ENCODE data around the gene NT5DC2.
A peak's percentile ranks its signal among the peaks of the same experiment; 100 is the strongest.
"Not testable (repeated sequence)": the region's sequence is repeated elsewhere in the genome, so short reads cannot be mapped to it uniquely, and the experiment has no call there.

Gene NT5DC2

GRCh38 chr3:52537165-52537620 is 3.5 kb upstream of the NT5DC2 start:
- no peak for DNase-seq (ENCODE audit: low spot score)

DNA sequence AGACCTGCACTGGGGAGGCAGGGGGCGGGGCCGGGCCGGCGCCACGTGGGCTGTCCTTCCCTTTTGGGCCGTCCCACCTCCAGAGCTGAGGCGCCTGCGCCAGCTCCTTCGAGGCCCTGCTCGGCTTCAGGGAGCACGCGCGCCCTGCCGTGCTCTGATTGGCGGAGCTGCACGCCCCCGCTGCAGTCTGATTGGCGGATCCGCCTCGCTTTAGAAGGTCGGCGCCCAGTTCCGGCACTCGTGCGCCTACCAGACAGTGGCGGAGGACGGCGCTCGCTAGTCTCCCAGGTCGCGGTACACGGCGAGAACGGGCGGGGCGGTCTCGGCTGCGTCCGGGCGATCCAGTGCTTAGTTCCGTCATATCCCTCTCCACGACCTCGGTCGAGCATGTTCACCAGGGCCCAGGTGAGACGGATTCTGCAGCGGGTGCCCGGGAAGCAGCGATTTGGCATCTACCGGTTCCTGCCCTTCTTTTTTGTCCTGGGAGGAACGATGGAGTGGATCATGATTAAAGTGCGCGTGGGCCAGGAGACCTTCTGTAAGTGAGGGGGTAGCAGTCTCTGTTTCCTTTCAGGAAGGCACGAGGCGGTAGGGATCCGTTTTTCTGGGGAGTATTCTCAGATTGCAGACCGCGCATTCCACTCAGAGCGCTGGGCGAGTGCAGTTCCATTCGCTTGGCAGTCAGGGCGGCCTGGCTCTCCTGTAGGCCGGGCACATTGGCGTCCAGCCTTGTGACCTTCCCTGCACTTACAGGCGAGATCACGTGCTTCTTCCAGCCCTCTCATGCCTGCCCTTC is 2.9 kb upstream of the NT5DC2 start, which contains the start of gene UQCC5:
Gene UQCC5, plus strand, starts transcription at position 237 of the 796 bp plus-strand sequence. Its CDS starts 151 bp downstream, at position 388.
- peak; percentile 99 for DNase-seq (ENCODE audit: low spot score)

DNA sequence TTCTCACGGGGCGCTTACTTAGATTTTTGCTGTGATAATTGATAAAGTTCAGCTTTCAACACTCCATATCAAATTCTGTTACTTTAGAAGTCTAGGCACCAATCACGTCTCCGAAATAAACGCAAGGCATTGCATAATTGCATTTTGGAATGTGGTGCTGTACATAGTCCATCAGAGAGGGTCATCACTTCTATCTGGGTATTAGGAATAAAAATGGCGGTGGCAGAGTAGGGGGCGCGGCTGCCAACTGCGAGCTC is 2.4 kb upstream of the NT5DC2 start:
- DNase-seq (ENCODE audit: low spot score): no peak

GRCh38 chr3:52535411-52536111 is 1.9 kb upstream of the NT5DC2 start:
- DNase-seq (ENCODE audit: low spot score): no peak

DNA sequence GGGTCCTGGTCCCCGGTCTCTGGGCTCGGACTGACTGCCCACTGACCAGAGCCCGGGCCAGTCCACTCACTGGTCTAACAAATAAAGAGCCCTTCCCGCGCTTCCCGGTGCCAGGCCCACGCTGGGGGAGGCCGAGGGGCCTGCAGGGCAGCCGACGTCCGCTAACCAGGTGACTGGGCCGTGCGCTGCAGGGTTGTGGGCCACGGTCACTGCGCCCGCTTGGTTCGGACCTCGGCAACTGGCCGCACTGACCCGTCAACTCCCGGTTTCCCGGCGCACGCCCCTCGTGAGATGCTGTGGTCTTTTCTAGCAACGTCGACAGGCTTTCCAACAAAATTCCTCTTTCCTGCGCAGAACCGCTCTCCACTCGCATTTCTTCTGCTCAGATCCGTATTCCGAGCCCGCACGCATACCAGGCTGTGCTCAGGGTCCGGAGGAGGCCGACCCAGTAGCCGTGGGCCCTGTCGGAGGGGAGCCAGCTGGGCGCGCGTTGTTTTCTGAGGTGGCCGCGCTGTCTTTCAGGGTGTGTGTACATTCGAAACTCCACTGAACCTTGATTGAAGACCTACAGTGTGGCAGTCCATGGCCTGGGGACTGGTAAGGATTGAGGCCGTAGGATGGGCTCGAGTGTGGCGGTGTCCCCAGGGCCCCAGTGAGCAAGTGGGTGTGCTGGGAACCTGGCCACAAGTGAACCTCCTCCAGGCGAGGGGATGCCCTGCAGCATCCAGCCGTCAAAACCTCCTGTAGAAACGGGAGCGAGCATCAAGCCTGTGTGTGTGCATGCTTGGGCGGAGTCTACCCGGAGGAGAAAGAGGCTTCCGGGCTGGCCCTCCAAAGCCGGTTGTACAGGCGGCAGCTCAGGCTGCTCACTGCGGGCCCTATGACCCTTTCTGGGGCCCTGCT is 875 bp upstream of the NT5DC2 start:
- DNase-seq (ENCODE audit: low spot score): peak; percentile 1

DNA sequence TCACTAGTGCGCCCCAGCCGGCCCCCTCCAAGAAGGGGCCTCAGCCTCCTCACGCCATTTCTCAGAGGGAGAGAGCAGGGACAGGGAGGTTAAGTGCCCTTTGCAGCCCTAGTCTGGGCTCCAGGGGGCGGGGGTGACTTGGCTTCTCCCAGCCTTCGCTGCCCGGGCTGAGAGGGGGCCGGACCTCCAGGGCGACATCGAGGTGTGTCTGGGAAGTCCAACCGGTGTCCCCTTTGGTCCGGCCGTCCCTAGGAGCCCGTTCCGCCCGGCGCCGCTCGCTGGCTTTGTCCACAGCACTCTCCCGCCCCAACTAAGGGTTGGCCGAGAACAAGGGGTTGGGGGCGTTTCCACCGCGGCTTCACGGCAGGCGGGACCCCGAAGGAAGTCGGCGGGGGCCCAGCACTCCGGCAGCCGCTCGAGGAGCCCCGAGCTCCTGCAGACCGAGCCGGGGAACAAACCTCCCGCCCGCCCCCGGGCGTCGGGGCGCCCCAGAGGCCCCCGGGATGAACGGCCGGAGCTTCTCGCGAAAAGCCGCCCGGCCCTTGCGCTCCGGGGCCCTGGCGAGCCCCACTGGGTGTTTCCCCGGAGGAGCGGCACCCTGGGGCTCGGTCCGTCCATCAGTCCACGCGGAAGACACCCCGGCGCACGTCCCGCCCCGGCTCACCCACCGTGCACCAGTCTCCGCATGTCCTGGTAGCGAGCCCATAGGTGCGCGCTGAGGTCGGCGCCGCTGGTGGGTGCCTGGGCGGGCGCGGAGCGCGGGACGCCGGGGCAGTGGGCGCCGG is 627 bp downstream of the NT5DC2 start:
- peak; percentile 60 for DNase-seq (ENCODE audit: low spot score)

- no peak for DNase-seq (ENCODE audit: low spot score)
Observed at GRCh38 chr3:52532517-52532837, 1.2 kb downstream of the NT5DC2 start.

GRCh38 chr3:52531860-52532516 is 1.7 kb downstream of the NT5DC2 start:
- no peak for DNase-seq (ENCODE audit: low spot score)

GRCh38 chr3:52530918-52531826 is 2.5 kb downstream of the NT5DC2 start:
- DNase-seq (ENCODE audit: low spot score): no peak

DNA sequence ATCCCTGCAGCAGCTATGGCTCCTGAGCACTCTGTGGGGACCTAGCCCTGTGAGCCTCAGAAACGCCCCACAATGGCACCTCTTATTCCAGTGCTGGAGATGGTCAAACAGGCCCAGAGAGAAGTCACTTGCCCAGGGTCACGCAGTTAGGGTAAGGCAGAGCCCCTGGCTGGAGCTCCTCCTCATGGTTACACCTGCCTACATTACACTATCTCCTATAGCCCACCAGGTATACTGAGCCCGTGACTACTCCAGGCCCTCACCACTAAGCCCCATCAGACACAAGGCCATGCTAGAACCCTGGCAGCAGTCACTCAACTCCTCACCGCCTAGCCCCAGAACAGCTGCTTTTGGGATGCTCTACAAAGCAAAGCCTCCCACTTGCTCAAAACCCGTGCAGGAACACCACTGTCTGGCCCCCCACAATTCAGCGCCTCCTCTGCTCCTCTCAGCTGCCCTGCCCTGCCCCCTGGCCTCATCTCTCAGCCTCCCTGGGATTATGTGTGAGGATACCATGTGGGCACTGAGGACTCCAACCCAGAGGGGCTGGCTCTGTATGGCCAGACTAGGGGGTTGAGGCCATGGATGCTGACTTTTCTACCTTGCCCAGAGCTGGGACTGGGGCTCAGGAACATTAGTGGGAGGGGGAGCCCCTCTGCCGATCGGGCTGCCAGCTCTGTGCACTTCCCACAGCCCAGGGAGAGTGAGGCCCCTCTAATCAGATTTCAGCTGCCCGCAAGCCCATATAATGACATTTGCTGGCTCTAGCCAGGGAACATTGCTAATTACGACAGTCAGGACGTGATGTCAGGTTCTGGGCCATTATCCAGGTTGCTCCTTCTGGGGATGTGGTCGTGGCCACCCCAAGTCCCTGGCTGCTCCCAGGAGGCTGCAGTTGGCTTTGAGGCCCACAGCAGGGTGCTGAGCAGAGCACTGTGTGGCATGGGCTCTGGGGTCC is 4.0 kb downstream of the NT5DC2 start:
- no peak for DNase-seq (ENCODE audit: low spot score)

DNA sequence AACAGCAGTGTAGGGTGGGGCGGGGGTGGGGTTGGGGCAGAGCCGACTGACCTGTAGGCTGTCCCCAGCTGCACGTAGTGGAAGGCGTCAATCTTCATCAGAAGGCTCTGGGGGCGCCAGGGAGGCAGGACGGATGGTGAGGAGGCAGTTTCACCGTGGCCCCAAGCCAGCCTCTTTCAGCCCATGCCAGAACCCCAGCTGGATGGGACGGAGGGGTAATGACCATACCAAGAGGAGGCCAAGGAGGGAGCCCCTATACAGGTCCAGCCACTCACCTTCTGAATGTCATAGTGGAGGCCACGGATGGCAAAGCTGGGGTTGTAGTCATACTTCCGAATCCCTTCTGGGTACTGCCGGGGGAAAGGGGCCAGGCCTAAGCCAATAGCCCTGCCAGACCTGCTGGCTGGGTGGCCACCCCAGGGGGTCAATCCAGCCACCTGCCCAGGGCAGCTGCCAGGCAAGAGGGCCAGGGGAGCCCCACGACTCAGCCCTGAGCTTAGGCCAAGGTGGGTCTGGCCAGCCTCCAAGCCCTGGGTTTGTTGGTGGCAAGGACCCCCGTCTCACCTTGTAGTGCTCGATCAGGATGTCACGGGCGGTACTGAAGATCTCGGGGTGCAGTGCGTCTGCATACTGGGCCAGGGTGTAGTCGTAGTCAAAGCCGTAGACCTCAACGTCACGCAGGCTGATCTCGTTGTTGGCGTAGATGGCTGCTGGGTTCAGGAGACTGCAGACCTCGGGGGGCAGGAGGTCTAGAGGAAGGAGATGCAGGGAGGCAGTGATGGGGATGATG is 4.9 kb downstream of the NT5DC2 start:
- DNase-seq (ENCODE audit: low spot score): no peak

DNA sequence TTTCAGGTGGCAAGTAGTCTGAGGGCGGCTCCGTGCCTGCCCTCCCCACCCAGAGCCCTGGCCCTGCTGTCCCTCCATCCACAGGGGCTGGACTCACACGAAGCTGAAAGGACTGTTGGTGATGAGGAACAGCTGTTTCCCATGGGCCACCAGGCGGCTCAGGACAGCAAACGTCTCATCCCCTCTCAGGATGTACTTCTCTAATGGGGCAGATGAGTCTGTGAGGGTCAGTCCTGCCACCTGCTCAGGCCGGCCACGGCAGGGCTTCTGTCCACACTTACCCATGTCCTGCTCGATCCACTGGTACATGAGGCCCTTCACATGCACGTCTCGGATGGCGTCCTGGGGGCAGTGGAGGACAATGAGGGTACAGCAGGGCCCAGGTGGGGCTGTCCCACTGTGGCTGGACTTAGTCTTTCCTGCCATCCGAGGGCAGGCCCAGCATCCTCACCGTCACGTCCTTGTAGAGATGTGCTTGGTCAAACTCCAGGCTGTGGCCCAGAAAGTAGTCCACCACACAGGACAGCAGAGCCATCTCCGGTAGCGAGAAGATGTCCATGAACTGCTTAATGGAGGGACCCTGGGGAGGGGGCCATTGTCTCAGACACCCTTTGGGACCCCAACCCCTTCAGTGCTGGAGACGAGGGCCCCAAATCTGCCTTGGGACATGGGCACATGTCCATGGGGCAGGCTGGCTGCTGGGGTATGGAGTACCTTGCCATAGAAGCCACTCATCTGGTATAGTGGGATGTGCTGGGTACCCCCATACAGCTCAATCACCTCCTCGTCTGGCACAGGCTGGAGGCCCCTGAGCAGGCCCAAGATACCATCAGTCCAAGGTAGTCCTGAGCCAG is 5.7 kb downstream of the NT5DC2 start:
- no peak for DNase-seq (ENCODE audit: low spot score)

- DNase-seq (ENCODE audit: low spot score): no peak
Observed at GRCh38 chr3:52527039-52527731, 6.5 kb downstream of the NT5DC2 start.

DNA sequence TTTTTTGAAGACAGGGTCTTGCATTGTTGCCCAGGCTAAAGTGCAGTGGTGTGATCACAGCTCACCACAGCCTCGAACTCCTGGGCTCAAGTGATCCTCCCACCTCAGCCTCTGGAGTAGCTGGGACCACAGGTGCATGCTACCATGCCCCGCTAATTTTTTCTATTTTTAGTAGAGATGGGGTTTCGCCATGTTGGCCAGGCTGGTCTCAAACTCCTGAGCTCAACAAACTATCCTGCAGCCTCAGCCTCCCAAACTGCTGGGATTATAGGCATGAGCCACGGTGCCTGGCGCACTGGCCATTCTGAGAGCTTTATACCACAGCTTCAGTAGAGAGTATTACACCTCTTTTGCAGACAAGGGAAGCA is 7.0 kb downstream of the NT5DC2 start:
- not testable (repeated sequence) for DNase-seq (ENCODE audit: low spot score)

- no peak for DNase-seq (ENCODE audit: low spot score)
Observed at GRCh38 chr3:52525680-52526561, 7.7 kb downstream of the NT5DC2 start.
